ENCODE data around the gene KCNJ18.
"Not testable (repeated sequence)": the region's sequence is repeated elsewhere in the genome, so short reads cannot be mapped to it uniquely, and the experiment has no call there.

Gene KCNJ18

GRCh38 chr17:21678393-21679081, 13.8 kb upstream of the KCNJ18 start:
- Mint-ChIP-seq H3K36me3 (ENCODE audit: low read depth) (no peaks in the 10 kb centered on the region), H3K4me1 (ENCODE audit: low read depth) (no peaks in the 10 kb centered on the region), H3K27me3 (no peaks in the 10 kb centered on the region), H3K27ac (no peak overlapping the region), H3K4me3 (no peak overlapping the region), H3K9me3 (no peaks in the 10 kb centered on the region)

GRCh38 chr17:21679256-21680146, 12.8 kb upstream of the KCNJ18 start:
- Mint-ChIP-seq H3K4me1 (ENCODE audit: low read depth) (no peaks in the 10 kb centered on the region), H3K27me3 (no peaks in the 10 kb centered on the region)

DNA sequence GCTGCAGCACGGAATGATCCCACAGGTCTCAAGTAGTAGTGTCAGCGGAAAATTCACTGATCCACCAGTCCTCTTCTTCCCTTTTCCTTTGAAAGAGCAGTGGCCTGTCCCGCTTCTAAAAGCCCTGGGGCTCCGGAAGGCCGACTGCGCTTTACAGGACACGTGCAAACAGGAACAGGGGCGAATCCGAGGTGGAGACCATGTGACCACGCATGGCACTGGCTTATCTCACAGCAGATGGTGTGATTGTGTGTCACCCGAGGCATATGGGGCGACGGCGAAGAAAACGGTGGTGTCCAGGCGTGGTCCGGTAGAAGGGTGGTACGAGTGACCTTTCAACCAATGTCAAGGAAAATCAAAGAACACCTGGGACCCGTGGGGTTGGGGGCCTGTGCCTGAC, 12.0 kb upstream of the KCNJ18 start:
- H3K4me3 Mint-ChIP-seq, result no peak overlapping the region
- H3K27ac Mint-ChIP-seq, result no peak overlapping the region
- H3K9me3 Mint-ChIP-seq, result no peaks in the 10 kb centered on the region

More at GRCh38 chr17:21679256-21680146, 12.8 kb upstream of the KCNJ18 start:
- H3K36me3 Mint-ChIP-seq (ENCODE audit: low read depth), result no peaks in the 10 kb centered on the region
- no peaks in the 10 kb centered on the region for H3K9me3 Mint-ChIP-seq
- no peak overlapping the region for H3K4me3 Mint-ChIP-seq
- no peak overlapping the region for H3K27ac Mint-ChIP-seq

DNA sequence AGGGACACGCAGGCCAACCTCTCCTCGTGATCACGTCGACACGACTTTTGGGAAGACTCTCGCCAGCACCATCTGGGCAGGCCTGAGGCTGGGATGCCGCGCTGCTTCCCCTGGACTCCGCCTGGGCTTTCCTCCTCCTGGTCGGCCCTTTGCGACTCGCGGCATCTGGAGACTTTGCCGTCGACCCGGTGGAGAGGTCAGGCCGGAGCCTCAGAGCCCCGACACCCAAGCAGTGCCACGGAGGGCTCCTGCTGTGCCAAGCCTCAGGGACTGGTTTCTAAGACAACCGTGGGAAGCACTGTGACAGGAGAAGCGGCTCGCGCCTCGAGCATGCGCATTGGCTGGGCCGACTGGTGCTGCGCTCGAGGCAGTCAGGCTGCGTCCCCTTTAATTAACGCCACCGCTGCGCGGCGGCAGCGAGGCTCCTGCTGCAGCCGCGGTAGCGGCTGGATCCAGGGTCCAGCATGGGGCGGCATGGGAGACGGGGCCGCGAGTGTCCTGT, 11.4 kb upstream of the KCNJ18 start:
- H3K4me1 Mint-ChIP-seq (ENCODE audit: low read depth); H3K4me3 Mint-ChIP-seq; H3K36me3 Mint-ChIP-seq (ENCODE audit: low read depth); H3K27ac Mint-ChIP-seq; H3K9me3 Mint-ChIP-seq; H3K27me3 Mint-ChIP-seq: not testable (repeated sequence)

More for the DNA sequence above, 12.0 kb upstream of the KCNJ18 start:
- H3K27me3 Mint-ChIP-seq, result no peaks in the 10 kb centered on the region
- no peaks in the 10 kb centered on the region for H3K36me3 Mint-ChIP-seq (ENCODE audit: low read depth)
- H3K4me1 Mint-ChIP-seq (ENCODE audit: low read depth), result no peaks in the 10 kb centered on the region

GRCh38 chr17:21681576-21681975, 10.7 kb upstream of the KCNJ18 start:
- H3K36me3 Mint-ChIP-seq (ENCODE audit: low read depth); H3K9me3 Mint-ChIP-seq; H3K27ac Mint-ChIP-seq; H3K27me3 Mint-ChIP-seq; H3K4me1 Mint-ChIP-seq (ENCODE audit: low read depth); H3K4me3 Mint-ChIP-seq: not testable (repeated sequence)

DNA sequence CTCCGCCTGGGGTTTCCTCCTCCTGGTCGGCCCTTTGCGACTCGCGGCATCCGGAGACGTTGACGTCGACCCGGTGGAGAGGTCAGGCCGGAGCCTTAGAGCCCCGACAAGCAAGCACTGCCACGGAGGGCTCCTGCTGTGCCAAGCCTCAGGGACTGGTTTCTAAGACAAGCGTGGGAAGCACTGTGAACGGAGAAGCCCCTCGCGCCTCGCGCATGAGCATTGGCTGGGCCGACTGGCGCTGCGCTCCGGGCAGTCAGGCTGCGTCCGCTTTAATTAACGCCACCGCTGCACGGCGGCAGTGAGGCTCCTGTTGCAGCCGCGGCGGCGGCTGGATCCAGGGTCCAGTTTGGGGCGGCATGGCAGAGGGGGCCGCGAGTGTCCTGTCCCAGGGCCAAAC, 10.2 kb upstream of the KCNJ18 start:
- H3K36me3 Mint-ChIP-seq (ENCODE audit: low read depth); H3K9me3 Mint-ChIP-seq; H3K4me3 Mint-ChIP-seq; H3K27me3 Mint-ChIP-seq; H3K27ac Mint-ChIP-seq; H3K4me1 Mint-ChIP-seq (ENCODE audit: low read depth): not testable (repeated sequence)

GRCh38 chr17:21683142-21683712, 9.1 kb upstream of the KCNJ18 start:
- H3K36me3 Mint-ChIP-seq (ENCODE audit: low read depth); H3K9me3 Mint-ChIP-seq; H3K27ac Mint-ChIP-seq; H3K27me3 Mint-ChIP-seq; H3K4me3 Mint-ChIP-seq; H3K4me1 Mint-ChIP-seq (ENCODE audit: low read depth): not testable (repeated sequence)

GRCh38 chr17:21683897-21684296, 8.4 kb upstream of the KCNJ18 start:
- not testable (repeated sequence) for H3K36me3 Mint-ChIP-seq (ENCODE audit: low read depth); H3K9me3 Mint-ChIP-seq; H3K4me1 Mint-ChIP-seq (ENCODE audit: low read depth); H3K4me3 Mint-ChIP-seq; H3K27ac Mint-ChIP-seq; H3K27me3 Mint-ChIP-seq

DNA sequence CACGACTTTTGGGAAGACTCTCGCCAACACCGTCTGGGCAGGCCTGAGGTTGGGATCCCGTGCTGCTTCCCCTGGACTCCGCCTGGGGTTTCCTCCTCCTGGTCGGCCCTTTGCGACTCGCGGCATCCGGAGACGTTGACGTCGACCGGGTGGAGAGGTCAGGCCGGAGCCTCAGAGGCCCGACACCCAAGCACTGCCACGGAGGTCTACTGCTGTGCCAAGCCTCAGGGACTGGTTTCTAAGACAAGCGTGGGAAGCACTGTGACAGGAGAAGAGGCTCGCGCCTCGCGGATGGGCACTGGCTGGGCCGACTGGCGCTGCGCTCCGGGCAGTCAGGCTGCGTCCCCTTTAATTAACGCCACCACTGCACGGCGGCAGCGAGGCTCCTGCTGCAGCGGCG, 7.9 kb upstream of the KCNJ18 start:
- not testable (repeated sequence) for H3K9me3 Mint-ChIP-seq; H3K27ac Mint-ChIP-seq; H3K36me3 Mint-ChIP-seq (ENCODE audit: low read depth); H3K27me3 Mint-ChIP-seq; H3K4me1 Mint-ChIP-seq (ENCODE audit: low read depth); H3K4me3 Mint-ChIP-seq

DNA sequence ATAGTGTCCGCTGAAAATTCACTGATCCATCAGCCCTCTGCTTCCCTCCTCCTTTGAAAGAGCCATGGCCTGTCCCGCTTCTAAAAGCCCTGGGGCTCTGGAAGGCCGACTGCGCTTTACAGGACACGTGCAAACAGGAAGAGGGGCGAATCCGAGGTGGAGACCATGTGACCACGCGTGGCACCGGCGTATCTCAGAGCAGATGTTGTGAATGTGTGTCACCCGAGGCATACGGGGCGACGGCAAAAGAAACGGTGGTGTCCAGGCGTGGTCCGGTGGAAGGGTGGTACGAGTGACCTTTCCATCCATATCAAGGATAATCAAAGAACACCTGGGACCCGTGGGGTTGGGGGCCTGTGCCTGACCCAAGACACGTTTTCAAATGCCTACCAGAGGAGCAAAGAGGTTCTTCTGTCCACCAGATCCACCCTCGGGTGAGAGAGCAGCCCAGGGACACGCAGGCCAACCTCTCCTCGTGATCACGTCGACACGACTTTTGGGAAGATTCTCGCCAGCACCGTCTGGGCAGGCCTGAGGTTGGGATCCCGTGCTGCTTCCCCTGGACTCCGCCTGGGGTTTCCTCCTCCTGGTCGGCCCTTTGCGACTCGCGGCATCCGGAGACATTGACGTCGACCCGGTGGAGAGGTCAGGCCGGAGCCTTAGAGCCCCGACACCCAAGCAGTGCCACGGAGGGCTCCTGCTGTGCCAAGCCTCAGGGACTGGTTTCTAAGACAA, 7.1 kb upstream of the KCNJ18 start:
- not testable (repeated sequence) for H3K27me3 Mint-ChIP-seq; H3K4me1 Mint-ChIP-seq (ENCODE audit: low read depth); H3K4me3 Mint-ChIP-seq; H3K27ac Mint-ChIP-seq; H3K36me3 Mint-ChIP-seq (ENCODE audit: low read depth); H3K9me3 Mint-ChIP-seq

DNA sequence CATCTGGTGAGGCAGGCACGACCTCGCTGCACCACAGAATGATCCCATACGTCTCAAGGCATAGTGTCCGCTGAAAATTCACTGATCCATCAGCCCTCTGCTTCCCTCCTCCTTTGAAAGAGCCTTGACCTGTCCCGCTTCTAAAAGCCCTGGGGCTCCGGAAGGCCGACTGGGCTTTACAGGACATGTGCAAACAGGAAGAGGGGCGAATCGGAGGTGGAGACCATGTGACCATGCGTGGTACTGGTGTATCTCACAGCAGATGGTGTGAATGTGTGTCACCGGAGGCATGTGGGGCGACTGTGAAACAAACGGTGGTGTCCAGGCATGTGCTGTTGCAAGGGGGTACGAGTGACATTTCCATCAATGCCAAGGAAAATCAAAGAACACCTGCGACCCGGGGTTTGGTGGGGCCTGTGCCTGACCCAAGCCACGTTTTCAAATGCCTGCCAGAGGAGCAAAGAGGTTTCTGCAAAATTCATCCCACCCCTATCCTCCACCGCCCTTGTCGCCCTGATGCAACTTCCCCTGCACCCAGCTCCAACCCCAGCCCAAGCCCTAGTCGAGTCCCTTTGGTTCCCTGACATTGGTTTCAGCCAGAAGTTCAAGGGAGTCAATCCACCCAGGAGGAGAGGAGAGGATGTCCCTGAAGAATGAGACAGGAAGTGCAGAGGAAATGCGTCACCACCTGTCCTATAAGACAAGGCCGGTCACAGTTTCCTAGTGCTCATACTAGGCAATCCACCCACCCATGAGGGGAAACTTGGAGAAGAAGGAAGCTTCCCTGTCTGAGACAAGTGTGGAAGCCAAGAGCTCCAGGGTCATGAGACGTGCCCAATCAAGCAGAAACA, 5.9 kb upstream of the KCNJ18 start:
- Mint-ChIP-seq H3K4me1 (ENCODE audit: low read depth) (no peaks in the 10 kb centered on the region), H3K4me3 (no peak overlapping the region), H3K9me3 (no peaks in the 10 kb centered on the region), H3K27ac (no peak overlapping the region), H3K36me3 (ENCODE audit: low read depth) (no peaks in the 10 kb centered on the region), H3K27me3 (no peaks in the 10 kb centered on the region)

DNA sequence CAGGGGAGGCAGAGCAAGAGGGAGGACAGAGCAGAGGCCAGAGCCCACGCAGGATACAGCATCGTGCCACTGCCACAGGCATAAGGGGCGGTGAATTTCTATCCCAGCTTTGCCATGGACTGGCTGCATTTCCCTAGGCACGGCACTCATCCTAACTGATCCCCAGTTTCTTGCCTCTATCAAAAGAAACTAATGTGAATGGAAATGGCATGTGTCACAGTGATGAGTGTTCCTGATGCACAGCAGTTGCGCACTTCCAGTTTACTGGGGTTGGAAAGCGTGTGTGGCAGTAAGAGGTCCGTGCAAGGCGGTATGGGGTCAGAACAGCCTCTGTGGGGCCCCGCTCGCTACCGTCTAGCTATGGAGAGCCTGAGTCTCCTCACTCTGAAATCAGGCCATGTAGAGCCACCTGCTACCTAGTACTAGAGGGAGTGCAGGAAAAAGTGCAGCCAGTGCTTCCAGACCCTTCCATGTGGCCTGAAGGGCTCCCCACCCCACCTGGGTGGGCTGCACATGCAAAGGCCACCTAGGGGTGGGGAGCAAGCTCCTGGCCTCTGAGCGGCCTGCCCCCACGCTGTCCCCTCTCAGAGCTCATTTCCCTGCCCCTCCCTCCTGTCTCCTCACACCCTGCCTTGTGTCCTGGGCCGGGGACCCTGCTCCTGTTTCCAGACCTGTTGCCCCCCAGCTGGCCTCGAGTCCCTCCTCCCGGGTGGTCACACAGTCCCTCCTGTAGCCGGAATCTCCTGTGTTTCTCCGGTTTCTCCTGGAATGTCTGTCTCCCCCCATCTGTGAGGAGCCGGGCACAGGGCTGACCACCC, 5.0 kb upstream of the KCNJ18 start:
- no peaks in the 10 kb centered on the region for H3K27me3 Mint-ChIP-seq
- no peak overlapping the region for H3K4me3 Mint-ChIP-seq
- H3K27ac Mint-ChIP-seq, result no peak overlapping the region
- H3K4me1 Mint-ChIP-seq (ENCODE audit: low read depth), result no peaks in the 10 kb centered on the region
- H3K9me3 Mint-ChIP-seq, result no peaks in the 10 kb centered on the region
- no peaks in the 10 kb centered on the region for H3K36me3 Mint-ChIP-seq (ENCODE audit: low read depth)

- no peaks in the 10 kb centered on the region for H3K27me3 Mint-ChIP-seq
- no peaks in the 10 kb centered on the region for H3K4me1 Mint-ChIP-seq (ENCODE audit: low read depth)
- no peaks in the 10 kb centered on the region for H3K9me3 Mint-ChIP-seq
- no peaks in the 10 kb centered on the region for H3K36me3 Mint-ChIP-seq (ENCODE audit: low read depth)
- no peak overlapping the region for H3K4me3 Mint-ChIP-seq
- no peak overlapping the region for H3K27ac Mint-ChIP-seq
Measured at GRCh38 chr17:21688293-21688949, 3.9 kb upstream of the KCNJ18 start.
